ENCODE measurements around the gene TSPO. TPM values are rescaled to one million over a fixed set of nuclear protein-coding genes. Genes with fewer than 3 reads are reported as not detected.

Gene TSPO
- total and polyA plus RNA-seq, 2 of the 13 experiments (the other 11 are each of a cell fraction or from before 2014, with no cell fraction given), result 0.46 to 1.4 TPM

DNA sequence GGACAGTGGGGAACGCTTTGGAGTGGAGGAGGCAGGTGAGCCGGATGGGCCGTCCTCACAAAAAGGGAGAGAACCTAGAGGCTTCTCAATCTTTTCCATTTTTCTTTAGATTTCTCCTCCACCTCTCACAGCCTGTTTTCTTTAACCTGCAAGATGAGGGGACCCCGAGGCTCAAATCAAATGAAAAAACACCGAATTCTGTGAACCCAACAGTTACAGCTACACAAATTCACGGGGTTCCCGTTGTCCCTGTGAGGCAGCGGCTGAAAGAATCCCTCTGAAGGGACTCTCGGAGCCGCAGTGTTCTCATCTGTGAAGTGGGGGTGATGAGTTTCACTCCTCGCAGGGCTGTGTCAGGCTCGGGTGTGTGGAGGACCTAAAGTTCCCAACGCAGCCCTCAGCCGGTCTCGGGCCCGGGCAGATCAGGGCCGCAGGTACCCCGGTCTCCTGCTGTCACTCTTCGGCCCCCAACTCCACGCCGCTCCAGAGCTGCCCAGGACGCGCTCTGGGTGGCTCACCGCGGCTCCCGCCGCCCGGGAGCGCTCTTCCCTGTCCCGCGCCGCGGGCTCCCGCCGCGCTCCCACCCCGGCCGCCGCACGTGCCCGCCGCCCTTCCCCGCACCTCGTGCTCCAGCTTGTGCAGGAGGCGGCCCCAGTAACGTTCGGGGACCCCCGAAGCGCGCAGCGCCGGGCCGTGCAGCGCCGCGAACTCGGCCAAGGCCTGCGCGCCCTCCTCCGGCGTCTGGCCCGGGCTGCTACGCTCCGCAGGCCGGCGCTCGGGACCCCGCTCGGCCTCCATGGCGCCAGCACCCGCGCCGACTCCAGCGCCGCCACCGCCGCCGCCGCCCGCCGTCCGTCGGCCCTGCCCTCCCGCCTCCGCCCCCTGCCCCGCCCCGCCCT, 35.2 kb downstream of the TSPO start, which contains the start of gene TTLL12 (continued):
- TF ChIP-seq ZNF562 (CRISPR knock-in tag; IDR thresholded peaks at IDR 0.05; ENCODE audit: borderline replicate concordance) (no peak), POLR2G (IDR thresholded peaks at IDR 0.05; ENCODE audit: low read depth, low read length) (peak; percentile 68), SPEN (CRISPR knock-in tag; IDR thresholded peaks at IDR 0.05; ENCODE audit: low read depth) (0 out of 2 replicates have a peak, but pooled peaks have one; percentile 18), NFKB2 (CRISPR knock-in tag; IDR thresholded peaks at IDR 0.05; ENCODE audit: borderline replicate concordance) (no peak), ZNF616 (CRISPR knock-in tag; IDR thresholded peaks at IDR 0.05; ENCODE audit: low read depth) (0 out of 2 replicates have a peak, but pooled peaks have one; percentile 20), ZC3H13 (CRISPR knock-in tag; IDR thresholded peaks at IDR 0.05) (no peak), ZNF780A (CRISPR knock-in tag; IDR thresholded peaks at IDR 0.05) (no peak), SUZ12 (IDR thresholded peaks at IDR 0.05; ENCODE audit: low read depth, low read length) (no peak), TCF7L2 (IDR thresholded peaks at IDR 0.05; ENCODE audit: low read depth, low read length) (no peak), FOXA1 (IDR thresholded peaks at IDR 0.05) (no peak), FOXA1 (CRISPR knock-in tag; IDR thresholded peaks at IDR 0.05) (no peak)
- TF ChIP-seq, protein P1, sequence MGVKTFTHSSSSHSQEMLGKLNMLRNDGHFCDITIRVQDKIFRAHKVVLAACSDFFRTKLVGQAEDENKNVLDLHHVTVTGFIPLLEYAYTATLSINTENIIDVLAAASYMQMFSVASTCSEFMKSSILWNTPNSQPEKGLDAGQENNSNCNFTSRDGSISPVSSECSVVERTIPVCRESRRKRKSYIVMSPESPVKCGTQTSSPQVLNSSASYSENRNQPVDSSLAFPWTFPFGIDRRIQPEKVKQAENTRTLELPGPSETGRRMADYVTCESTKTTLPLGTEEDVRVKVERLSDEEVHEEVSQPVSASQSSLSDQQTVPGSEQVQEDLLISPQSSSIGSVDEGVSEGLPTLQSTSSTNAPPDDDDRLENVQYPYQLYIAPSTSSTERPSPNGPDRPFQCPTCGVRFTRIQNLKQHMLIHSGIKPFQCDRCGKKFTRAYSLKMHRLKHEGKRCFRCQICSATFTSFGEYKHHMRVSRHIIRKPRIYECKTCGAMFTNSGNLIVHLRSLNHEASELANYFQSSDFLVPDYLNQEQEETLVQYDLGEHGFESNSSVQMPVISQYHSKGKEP (CRISPR knock-in tag; IDR thresholded peaks at IDR 0.05), result no peak
- TF ChIP-seq, protein P2, sequence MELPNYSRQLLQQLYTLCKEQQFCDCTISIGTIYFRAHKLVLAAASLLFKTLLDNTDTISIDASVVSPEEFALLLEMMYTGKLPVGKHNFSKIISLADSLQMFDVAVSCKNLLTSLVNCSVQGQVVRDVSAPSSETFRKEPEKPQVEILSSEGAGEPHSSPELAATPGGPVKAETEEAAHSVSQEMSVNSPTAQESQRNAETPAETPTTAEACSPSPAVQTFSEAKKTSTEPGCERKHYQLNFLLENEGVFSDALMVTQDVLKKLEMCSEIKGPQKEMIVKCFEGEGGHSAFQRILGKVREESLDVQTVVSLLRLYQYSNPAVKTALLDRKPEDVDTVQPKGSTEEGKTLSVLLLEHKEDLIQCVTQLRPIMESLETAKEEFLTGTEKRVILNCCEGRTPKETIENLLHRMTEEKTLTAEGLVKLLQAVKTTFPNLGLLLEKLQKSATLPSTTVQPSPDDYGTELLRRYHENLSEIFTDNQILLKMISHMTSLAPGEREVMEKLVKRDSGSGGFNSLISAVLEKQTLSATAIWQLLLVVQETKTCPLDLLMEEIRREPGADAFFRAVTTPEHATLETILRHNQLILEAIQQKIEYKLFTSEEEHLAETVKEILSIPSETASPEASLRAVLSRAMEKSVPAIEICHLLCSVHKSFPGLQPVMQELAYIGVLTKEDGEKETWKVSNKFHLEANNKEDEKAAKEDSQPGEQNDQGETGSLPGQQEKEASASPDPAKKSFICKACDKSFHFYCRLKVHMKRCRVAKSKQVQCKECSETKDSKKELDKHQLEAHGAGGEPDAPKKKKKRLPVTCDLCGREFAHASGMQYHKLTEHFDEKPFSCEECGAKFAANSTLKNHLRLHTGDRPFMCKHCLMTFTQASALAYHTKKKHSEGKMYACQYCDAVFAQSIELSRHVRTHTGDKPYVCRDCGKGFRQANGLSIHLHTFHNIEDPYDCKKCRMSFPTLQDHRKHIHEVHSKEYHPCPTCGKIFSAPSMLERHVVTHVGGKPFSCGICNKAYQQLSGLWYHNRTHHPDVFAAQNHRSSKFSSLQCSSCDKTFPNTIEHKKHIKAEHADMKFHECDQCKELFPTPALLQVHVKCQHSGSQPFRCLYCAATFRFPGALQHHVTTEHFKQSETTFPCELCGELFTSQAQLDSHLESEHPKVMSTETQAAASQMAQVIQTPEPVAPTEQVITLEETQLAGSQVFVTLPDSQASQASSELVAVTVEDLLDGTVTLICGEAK (IDR thresholded peaks at IDR 0.05), result no peak
- TF ChIP-seq, protein P2 (CRISPR knock-in tag; IDR thresholded peaks at IDR 0.05), result peak; percentile 35; the same call in 1 of the 2 replicates
- TF ChIP-seq, protein P3, sequence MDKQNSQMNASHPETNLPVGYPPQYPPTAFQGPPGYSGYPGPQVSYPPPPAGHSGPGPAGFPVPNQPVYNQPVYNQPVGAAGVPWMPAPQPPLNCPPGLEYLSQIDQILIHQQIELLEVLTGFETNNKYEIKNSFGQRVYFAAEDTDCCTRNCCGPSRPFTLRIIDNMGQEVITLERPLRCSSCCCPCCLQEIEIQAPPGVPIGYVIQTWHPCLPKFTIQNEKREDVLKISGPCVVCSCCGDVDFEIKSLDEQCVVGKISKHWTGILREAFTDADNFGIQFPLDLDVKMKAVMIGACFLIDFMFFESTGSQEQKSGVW (CRISPR knock-in tag; IDR thresholded peaks at IDR 0.05; ENCODE audit: borderline replicate concordance), result no peak

All from HepG2 (cell line).